ENCODE data around the gene GSTM3.
"Not testable (repeated sequence)": the region's sequence is repeated elsewhere in the genome, so short reads cannot be mapped to it uniquely, and the experiment has no call there.

Gene GSTM3

GRCh38 chr1:109762039-109762585, 21.3 kb upstream of the GSTM3 start:
- no peak for DNase-seq (ENCODE audit: low spot score)

GRCh38 chr1:109761227-109762038, 20.6 kb upstream of the GSTM3 start:
- DNase-seq (ENCODE audit: low spot score), result no peak

- no peak for DNase-seq (ENCODE audit: low spot score)
Measured at GRCh38 chr1:109760581-109761226, 19.9 kb upstream of the GSTM3 start.

GRCh38 chr1:109759513-109760334, 18.9 kb upstream of the GSTM3 start:
- DNase-seq (ENCODE audit: low spot score), result no peak

GRCh38 chr1:109757936-109758786, 17.3 kb upstream of the GSTM3 start:
- no peak for DNase-seq (ENCODE audit: low spot score)

GRCh38 chr1:109756848-109757521, 16.1 kb upstream of the GSTM3 start:
- DNase-seq (ENCODE audit: low spot score), result no peak

- not testable (repeated sequence) for DNase-seq (ENCODE audit: low spot score)
Measured at GRCh38 chr1:109756325-109756724, 15.5 kb upstream of the GSTM3 start.

GRCh38 chr1:109754738-109755137, 13.9 kb upstream of the GSTM3 start:
- DNase-seq (ENCODE audit: low spot score), result no peak

- DNase-seq (ENCODE audit: low spot score), result no peak
Measured at GRCh38 chr1:109751531-109752260, 10.9 kb upstream of the GSTM3 start.

GRCh38 chr1:109750920-109751319, 10.1 kb upstream of the GSTM3 start:
- no peak for DNase-seq (ENCODE audit: low spot score)

- no peak for DNase-seq (ENCODE audit: low spot score)
Measured at GRCh38 chr1:109750241-109750882, 9.5 kb upstream of the GSTM3 start.

- DNase-seq (ENCODE audit: low spot score), result no peak
Measured at GRCh38 chr1:109749221-109749620, 8.4 kb upstream of the GSTM3 start.

- not testable (repeated sequence) for DNase-seq (ENCODE audit: low spot score)
Measured at GRCh38 chr1:109748311-109748710, 7.5 kb upstream of the GSTM3 start.

GRCh38 chr1:109739738-109740614, 862 bp downstream of the GSTM3 start:
- DNase-seq (ENCODE audit: low spot score), result peak; percentile 72

GRCh38 chr1:109733236-109733870, 7.5 kb downstream of the GSTM3 start:
- no peak for DNase-seq (ENCODE audit: low spot score)

GRCh38 chr1:109732390-109732881, 8.4 kb downstream of the GSTM3 start:
- no peak for DNase-seq (ENCODE audit: low spot score)

GRCh38 chr1:109730666-109731065, 10.2 kb downstream of the GSTM3 start:
- peak; percentile 43 for DNase-seq (ENCODE audit: low spot score)

- no peak for DNase-seq (ENCODE audit: low spot score)
Measured at GRCh38 chr1:109728870-109729269, 12.0 kb downstream of the GSTM3 start.

All from putamen (tissue), 1 donor.